ENCODE data around the gene ADAMTSL4. TPM values are rescaled to one million over a fixed set of nuclear protein-coding genes. Genes with fewer than 3 reads are reported as not detected.

Gene ADAMTSL4
- total RNA-seq, 4 donors from 2014 or later, result 5.6 to 30.0 (median 10.7) TPM

DNA sequence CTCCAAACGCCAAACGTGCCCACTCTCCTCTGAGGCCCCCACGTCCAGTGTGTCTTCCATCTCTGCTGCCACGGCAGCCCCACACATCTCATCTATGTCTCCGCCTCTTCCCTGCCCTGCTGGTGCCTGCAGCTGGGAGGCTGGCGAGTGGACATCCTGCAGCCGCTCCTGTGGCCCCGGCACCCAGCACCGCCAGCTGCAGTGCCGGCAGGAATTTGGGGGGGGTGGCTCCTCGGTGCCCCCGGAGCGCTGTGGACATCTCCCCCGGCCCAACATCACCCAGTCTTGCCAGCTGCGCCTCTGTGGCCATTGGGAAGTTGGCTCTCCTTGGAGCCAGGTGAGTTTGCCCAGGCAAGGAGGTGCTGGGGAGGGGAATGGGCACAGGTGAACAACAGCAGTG is 8.6 kb downstream of the ADAMTSL4 start:
- ATAC-seq (no peak), DNase-seq (no peak)
- TF ChIP-seq, protein P1, sequence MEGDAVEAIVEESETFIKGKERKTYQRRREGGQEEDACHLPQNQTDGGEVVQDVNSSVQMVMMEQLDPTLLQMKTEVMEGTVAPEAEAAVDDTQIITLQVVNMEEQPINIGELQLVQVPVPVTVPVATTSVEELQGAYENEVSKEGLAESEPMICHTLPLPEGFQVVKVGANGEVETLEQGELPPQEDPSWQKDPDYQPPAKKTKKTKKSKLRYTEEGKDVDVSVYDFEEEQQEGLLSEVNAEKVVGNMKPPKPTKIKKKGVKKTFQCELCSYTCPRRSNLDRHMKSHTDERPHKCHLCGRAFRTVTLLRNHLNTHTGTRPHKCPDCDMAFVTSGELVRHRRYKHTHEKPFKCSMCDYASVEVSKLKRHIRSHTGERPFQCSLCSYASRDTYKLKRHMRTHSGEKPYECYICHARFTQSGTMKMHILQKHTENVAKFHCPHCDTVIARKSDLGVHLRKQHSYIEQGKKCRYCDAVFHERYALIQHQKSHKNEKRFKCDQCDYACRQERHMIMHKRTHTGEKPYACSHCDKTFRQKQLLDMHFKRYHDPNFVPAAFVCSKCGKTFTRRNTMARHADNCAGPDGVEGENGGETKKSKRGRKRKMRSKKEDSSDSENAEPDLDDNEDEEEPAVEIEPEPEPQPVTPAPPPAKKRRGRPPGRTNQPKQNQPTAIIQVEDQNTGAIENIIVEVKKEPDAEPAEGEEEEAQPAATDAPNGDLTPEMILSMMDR (IDR thresholded peaks at IDR 0.05 in 4 of 5, conservative IDR thresholded peaks at IDR 0.05 in 1 of 5), result no peak
- no peak for TF ChIP-seq POLR2A (IDR thresholded peaks at IDR 0.05)
- Histone ChIP-seq H3K4me1 (peaks cover 36 to 37% of the 10 kb centered on the region in 2 donors), H3K27me3 (no peaks in the 10 kb centered on the region), H3K36me3 (no peaks in the 10 kb centered on the region), H3K27ac (peak overlapping the region; percentile 100), H3K4me3 (no peak overlapping the region), H3K9me3 (no peaks in the 10 kb centered on the region)
- in situ Hi-C loops (cut with MboI; ENCODE audit: low sequenced_read_pairs in 4 of 4), result loop anchor here in 1 of 4 donors (5.0 kb wide), 1 partner anchor 64 kb away; no protein-coding TSS in a partner anchor
- intact Hi-C loops (cut with DNase I; ENCODE audit: low total_unique reads), result no loop called here

DNA sequence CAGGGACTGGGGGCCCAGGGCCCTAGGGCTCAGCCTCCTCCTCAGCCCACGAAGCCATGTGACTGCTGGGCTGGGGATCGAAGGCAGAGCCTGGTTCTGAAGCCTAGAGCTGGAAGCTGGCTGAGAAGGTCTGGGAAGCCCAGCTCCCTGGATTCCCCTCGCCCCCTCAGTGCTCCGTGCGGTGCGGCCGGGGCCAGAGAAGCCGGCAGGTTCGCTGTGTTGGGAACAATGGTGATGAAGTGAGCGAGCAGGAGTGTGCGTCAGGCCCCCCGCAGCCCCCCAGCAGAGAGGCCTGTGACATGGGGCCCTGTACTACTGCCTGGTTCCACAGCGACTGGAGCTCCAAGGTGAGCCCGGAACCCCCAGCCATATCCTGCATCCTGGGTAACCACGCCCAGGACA is 9.1 kb downstream of the ADAMTSL4 start:
- H3K9me3 ChIP-seq, result no peaks in the 10 kb centered on the region
- H3K36me3 ChIP-seq, result no peaks in the 10 kb centered on the region
- H3K27me3 ChIP-seq, result no peaks in the 10 kb centered on the region
- H3K4me1 ChIP-seq, result peaks cover 37% of the 10 kb centered on the region in 2 donors
- in situ Hi-C loops (cut with MboI; ENCODE audit: low sequenced_read_pairs in 4 of 4), result loop anchor here in 1 of 4 donors (5.0 kb wide), 1 partner anchor 64 kb away; no protein-coding TSS in a partner anchor
- TF ChIP-seq, protein P1 (IDR thresholded peaks at IDR 0.05 in 4 of 5, conservative IDR thresholded peaks at IDR 0.05 in 1 of 5), result no peak
- no peak for TF ChIP-seq POLR2A (IDR thresholded peaks at IDR 0.05)
- DNase-seq, result no peak
- ATAC-seq, result no peak
- H3K27ac ChIP-seq, result peak overlapping the region; percentile 100
- H3K4me3 ChIP-seq, result peak overlapping the region in 1 of 4 donors; percentile 17
- intact Hi-C loops (cut with DNase I; ENCODE audit: low total_unique reads), result no loop called here

DNA sequence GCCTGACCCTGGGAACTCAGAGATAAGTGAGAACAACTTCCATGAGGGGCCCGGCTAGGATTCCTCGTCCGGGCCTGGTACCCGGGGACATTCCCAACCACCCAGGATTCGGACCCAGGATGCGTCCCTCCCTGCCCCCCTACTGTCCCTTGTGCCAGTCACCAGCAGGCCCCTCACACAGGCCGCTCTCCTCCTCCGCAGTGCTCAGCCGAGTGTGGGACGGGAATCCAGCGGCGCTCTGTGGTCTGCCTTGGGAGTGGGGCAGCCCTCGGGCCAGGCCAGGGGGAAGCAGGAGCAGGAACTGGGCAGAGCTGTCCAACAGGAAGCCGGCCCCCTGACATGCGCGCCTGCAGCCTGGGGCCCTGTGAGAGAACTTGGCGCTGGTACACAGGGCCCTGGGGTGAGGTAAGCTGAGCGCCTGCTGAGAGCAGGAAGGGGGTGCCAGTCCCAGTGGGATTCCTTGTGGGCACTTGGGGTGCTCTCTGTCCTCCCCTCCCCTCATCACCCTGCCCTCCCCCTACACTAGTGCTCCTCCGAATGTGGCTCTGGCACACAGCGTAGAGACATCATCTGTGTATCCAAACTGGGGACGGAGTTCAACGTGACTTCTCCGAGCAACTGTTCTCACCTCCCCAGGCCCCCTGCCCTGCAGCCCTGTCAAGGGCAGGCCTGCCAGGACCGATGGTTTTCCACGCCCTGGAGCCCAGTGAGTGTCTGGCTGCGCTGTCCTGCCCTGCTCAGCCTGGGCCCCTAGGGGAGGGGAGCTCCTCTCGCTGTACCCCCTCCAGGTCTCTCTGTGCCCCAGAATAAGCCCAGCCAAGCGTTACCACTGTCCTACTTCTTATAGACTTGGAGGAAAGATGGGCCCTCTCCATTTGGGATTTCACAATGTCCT is 9.8 kb downstream of the ADAMTSL4 start:
- H3K9me3 ChIP-seq, result no peaks in the 10 kb centered on the region
- H3K27ac ChIP-seq, result peak overlapping the region; percentile 100
- no peak for DNase-seq
- TF ChIP-seq POLR2A (IDR thresholded peaks at IDR 0.05), result no peak
- TF ChIP-seq, protein P1 (IDR thresholded peaks at IDR 0.05 in 4 of 5, conservative IDR thresholded peaks at IDR 0.05 in 1 of 5), result no peak
- in situ Hi-C loops (cut with MboI; ENCODE audit: low sequenced_read_pairs in 4 of 4) (loop anchor here in 1 of 4 donors (5.0 kb wide), 1 partner anchor 63 kb away; no protein-coding TSS in a partner anchor), intact Hi-C loops (cut with DNase I; ENCODE audit: low total_unique reads) (no loop called here)
- no peaks in the 10 kb centered on the region for H3K36me3 ChIP-seq
- no peak for ATAC-seq
- H3K4me3 ChIP-seq, result peak overlapping the region in 2 of 4 donors; percentile 17 to 25
- H3K27me3 ChIP-seq, result no peaks in the 10 kb centered on the region
- peaks cover 39 to 40% of the 10 kb centered on the region in 2 donors for H3K4me1 ChIP-seq

DNA sequence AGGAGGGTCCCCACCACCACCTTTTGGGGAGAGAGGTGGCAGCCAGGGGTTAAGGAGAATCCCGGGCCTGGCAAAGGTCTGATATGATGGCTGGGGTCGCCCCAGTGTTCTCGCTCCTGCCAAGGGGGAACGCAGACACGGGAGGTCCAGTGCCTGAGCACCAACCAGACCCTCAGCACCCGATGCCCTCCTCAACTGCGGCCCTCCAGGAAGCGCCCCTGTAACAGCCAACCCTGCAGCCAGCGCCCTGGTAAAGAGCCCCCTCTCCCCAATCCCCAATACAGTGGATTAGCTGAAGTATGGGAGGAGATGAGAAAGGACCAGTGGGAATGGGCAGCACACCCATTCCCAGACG is 10.4 kb downstream of the ADAMTSL4 start:
- no peaks in the 10 kb centered on the region for H3K36me3 ChIP-seq
- H3K27ac ChIP-seq, result peak overlapping the region; percentile 100
- DNase-seq (no peak), ATAC-seq (no peak)
- TF ChIP-seq, protein P1 (IDR thresholded peaks at IDR 0.05 in 4 of 5, conservative IDR thresholded peaks at IDR 0.05 in 1 of 5), result no peak
- no peak for TF ChIP-seq POLR2A (IDR thresholded peaks at IDR 0.05)
- no peaks in the 10 kb centered on the region for H3K27me3 ChIP-seq
- peaks cover 45 to 46% of the 10 kb centered on the region in 2 donors for H3K4me1 ChIP-seq
- in situ Hi-C loops (cut with MboI; ENCODE audit: low sequenced_read_pairs in 4 of 4) (loop anchor here (5.0 to 10.0 kb wide), 3 partner anchors 63 to 68 kb away; partner anchors contain the start of gene ENSA (in 3 of the 4)), intact Hi-C loops (cut with DNase I; ENCODE audit: low total_unique reads) (loop anchor here (1.0 to 10.0 kb wide), 9 partner anchors 25 to 588 kb away; partner anchors contain the start of genes ARNT, CERS2, CIART and GOLPH3L)
- H3K9me3 ChIP-seq, result no peaks in the 10 kb centered on the region
- H3K4me3 ChIP-seq, result no peak overlapping the region

Data from gastrocnemius medialis (tissue), 4 donors.